H1 (cell line): ENCODE data around the gene HS6ST1. TPM values are rescaled to one million over a fixed set of nuclear protein-coding genes. Genes with fewer than 3 reads are reported as not detected.

Experiments
- CTCF ChIA-PET: fragments of 300-600 bp; sonication (Branson Sonifier 250); formaldehyde crosslinking; loops from one replicate; lab custom pipeline; 2021; ENCODE audit not compliant: partially characterized antibody; lab: Charles Lee
- POLR2A ChIA-PET: fragments of 300-600 bp; sonication (Branson Sonifier 250); formaldehyde crosslinking; loops from one replicate; lab custom pipeline; 2021; ENCODE audit warnings: inconsistent platforms; ENCODE audit not compliant: partially characterized antibody; lab: Charles Lee
- DNase-seq, 2 experiments: peaks; one replicate each; pipeline versions ENCODE4 v3.0.0 to v3.0.0-alpha.2; 2010 to 2022; ENCODE audit warnings: low spot score in 2 of 2, low read depth in 1 of 2, mixed read lengths in 1 of 2
- FAIRE-seq: peaks from 2 replicates; lab custom pipeline; 2011; peaks lifted over from hg19 to GRCh38; lab: Jason Lieb, UNC
- H2AFZ ChIP-seq: 2 replicates; pipeline ENCODE4 v1.8.1; 2012; ENCODE audit warnings: low read length, inconsistent platforms
- H2AK5ac ChIP-seq: 2 replicates; pipeline ENCODE4 v1.6.1; 2013; ENCODE audit warnings: low read depth, low read length
- H2BK120ac ChIP-seq: replicated peaks from 2 replicates; pipeline ENCODE3; 2013; ENCODE audit warnings: low read depth, low read length, inconsistent platforms
- H2BK12ac ChIP-seq: 2 replicates; pipeline ENCODE4 v1.6.1; 2013; ENCODE audit warnings: low read depth, low read length
- H2BK15ac ChIP-seq: 2 replicates; pipeline ENCODE4 v1.6.1; 2013; ENCODE audit warnings: low read length
- H2BK20ac ChIP-seq: 2 replicates; pipeline ENCODE4 v1.6.1; 2013; ENCODE audit warnings: low read length
- H2BK5ac ChIP-seq: 2 replicates; pipeline ENCODE4 v1.6.1; 2013; ENCODE audit warnings: low read depth, low read length
- H3K14ac ChIP-seq: 2 replicates; pipeline ENCODE4 v1.6.1; 2013; ENCODE audit warnings: inconsistent platforms; ENCODE audit not compliant: insufficient read length
- H3K18ac ChIP-seq: 2 replicates; pipeline ENCODE4 v1.6.1; 2013; ENCODE audit warnings: low read length; ENCODE audit errors: extremely low read depth
- H3K23ac ChIP-seq: 2 replicates; pipeline ENCODE4 v1.6.1; 2013; ENCODE audit warnings: inconsistent platforms; ENCODE audit not compliant: insufficient read length
- H3K23me2 ChIP-seq: 2 replicates; pipeline ENCODE4 v1.6.1; 2013; ENCODE audit warnings: low read depth, low read length
- H3K27ac ChIP-seq: 2 replicates; pipeline ENCODE4 v1.6.1; 2011; ENCODE audit warnings: low read depth, low read length, inconsistent platforms
- H3K27me3 ChIP-seq, 4 experiments: replicated peaks in 1 of 4; 1 replicate in 1 of 4; 2 replicates in 3 of 4; pipeline versions ENCODE4 v1.6.1 to v1.8.1; 2011 to 2013; ENCODE audit warnings: low read length in 3 of 4, mild to moderate bottlenecking in 3 of 4, inconsistent platforms in 2 of 4, mixed read lengths in 2 of 4, moderate library complexity in 1 of 4; ENCODE audit not compliant: control insufficient read depth in 3 of 4, insufficient read depth in 3 of 4; ENCODE audit errors: extremely low read depth in 1 of 4
- H3K36me3 ChIP-seq, 4 experiments: 2 replicates each; pipeline versions ENCODE4 v1.6.1 to v1.8.1; 2011 to 2013; ENCODE audit warnings: mild to moderate bottlenecking in 4 of 4, low read length in 3 of 4, moderate library complexity in 2 of 4, control low read depth in 1 of 4, inconsistent platforms in 1 of 4; ENCODE audit not compliant: insufficient read depth in 4 of 4, control insufficient read depth in 2 of 4
- H3K4ac ChIP-seq: replicated peaks from 2 replicates; pipeline ENCODE3; 2013; ENCODE audit warnings: low read length, low read depth, mixed read lengths, inconsistent platforms; ENCODE audit not compliant: insufficient read length
- H3K4me1 ChIP-seq, 4 experiments: replicated peaks in 1 of 4; 1 replicate in 1 of 4; 2 replicates in 3 of 4; pipeline versions ENCODE4 v1.6.1 to v1.8.1; 2011 to 2013; ENCODE audit warnings: low read length in 3 of 4, inconsistent platforms in 2 of 4, mixed read lengths in 1 of 4; ENCODE audit not compliant: insufficient read depth in 4 of 4, control insufficient read depth in 3 of 4
- H3K4me2 ChIP-seq, 2 experiments: 2 replicates each; pipeline versions ENCODE4 v1.6.1 to v1.8.1; 2011 to 2013; ENCODE audit warnings: low read depth in 2 of 2, low read length in 2 of 2, control low read depth in 1 of 2, inconsistent platforms in 1 of 2, mild to moderate bottlenecking in 1 of 2; ENCODE audit not compliant: insufficient read depth in 1 of 2
- H3K4me3 ChIP-seq, 4 experiments: fragments of 200-600, 300-600 bp in 1 of 4; sonication (generic), shearing (Covaris generic), sonication (Bioruptor Twin) in 1 of 4; 2 replicates each; pipeline versions ENCODE4 v1.5.1 to v1.8.1; 2011 to 2016; ENCODE audit warnings: low read length in 4 of 4, low read depth in 3 of 4, control low read depth in 2 of 4, inconsistent platforms in 2 of 4, mild to moderate bottlenecking in 2 of 4, mixed read lengths in 1 of 4, moderate library complexity in 1 of 4; ENCODE audit not compliant: insufficient read depth in 2 of 4; ENCODE audit errors: extremely low read depth in 1 of 4
- H3K56ac ChIP-seq: replicated peaks from 2 replicates; pipeline ENCODE3; 2013; ENCODE audit warnings: low read depth, mild to moderate bottlenecking, mixed read lengths, low read length, inconsistent platforms; ENCODE audit not compliant: insufficient read length
- H3K79me1 ChIP-seq: 2 replicates; pipeline ENCODE4 v1.6.1; 2013; ENCODE audit warnings: low read depth, low read length, control low read depth
- H3K79me2 ChIP-seq, 2 experiments: 2 replicates each; pipeline versions ENCODE4 v1.6.1 to v1.8.1; 2012 to 2013; ENCODE audit warnings: low read length in 2 of 2, mild to moderate bottlenecking in 2 of 2, inconsistent platforms in 1 of 2; ENCODE audit not compliant: insufficient read depth in 2 of 2, control insufficient read depth in 1 of 2
- H3K9ac ChIP-seq, 4 experiments: replicated peaks in 1 of 4; 1 replicate in 1 of 4; 2 replicates in 3 of 4; pipeline versions ENCODE4 v1.6.1 to v1.8.1; 2011 to 2013; ENCODE audit warnings: low read depth in 3 of 4, low read length in 3 of 4, control low read depth in 2 of 4, mild to moderate bottlenecking in 2 of 4, moderate library complexity in 2 of 4, inconsistent platforms in 1 of 4; ENCODE audit errors: extremely low read depth in 1 of 4
- H3K9me3 ChIP-seq, 2 experiments: 2 replicates each; pipeline versions ENCODE4 v1.6.1 to v1.8.1; 2012 to 2013; ENCODE audit warnings: mild to moderate bottlenecking in 2 of 2, moderate library complexity in 2 of 2, control low read depth in 1 of 2, inconsistent platforms in 1 of 2, low read depth in 1 of 2, low read length in 1 of 2, mixed read lengths in 1 of 2; ENCODE audit not compliant: insufficient read depth in 2 of 2
- H4K20me1 ChIP-seq, 2 experiments: replicated peaks in 1 of 2; 2 replicates each; pipeline versions ENCODE3 to v1.8.1; 2011 to 2013; ENCODE audit warnings: inconsistent platforms in 2 of 2, low read length in 2 of 2, mild to moderate bottlenecking in 1 of 2; ENCODE audit not compliant: insufficient read depth in 2 of 2, control insufficient read depth in 1 of 2
- H4K5ac ChIP-seq: 2 replicates; pipeline ENCODE4 v1.6.1; 2013; ENCODE audit warnings: low read length, low read depth, mixed read lengths, inconsistent platforms; ENCODE audit not compliant: insufficient read length
- H4K8ac ChIP-seq: 2 replicates; pipeline ENCODE4 v1.8.0; 2013; ENCODE audit warnings: mild to moderate bottlenecking, moderate library complexity, low read length, inconsistent platforms; ENCODE audit not compliant: insufficient read depth; ENCODE audit errors: extremely low read depth
- H4K91ac ChIP-seq: replicated peaks from 2 replicates; pipeline ENCODE3; 2013; ENCODE audit warnings: low read length, mixed read lengths, inconsistent platforms; ENCODE audit not compliant: insufficient read length
- MAFK ChIP-seq: IDR thresholded peaks from 2 replicates; pipeline ENCODE4 v1.6.1; 2012; ENCODE audit warnings: low read depth, mild to moderate bottlenecking, improper control_type of control experiment, low read length
- TEAD4 ChIP-seq: IDR thresholded peaks from 2 replicates; pipeline ENCODE4 v1.6.1; 2012; ENCODE audit warnings: low read depth, low read length, inconsistent platforms, mixed read lengths
- whole genome bisulfite sequencing, 2 experiments: shearing (Covaris generic) in 1 of 2; methylation state at CpG; one replicate each; pipeline versions ENCODE4 v1.1.6 to v1.1.7; 2013 to 2015; ENCODE audit warnings: low lambda C conversion rate in 2 of 2, mixed read lengths in 2 of 2, inconsistent platforms in 1 of 2, low coverage in 1 of 2, missing lambda C conversion rate in 1 of 2; ENCODE audit not compliant: insufficient replicate concordance in 2 of 2, insufficient coverage in 1 of 2, insufficient read length in 1 of 2; ENCODE audit errors: extremely low coverage in 1 of 2, missing lambda C conversion rate in 1 of 2; 5-methylcytosine and 5-hydroxymethylcytosine counted together
- polyA plus RNA-seq, 7 experiments: library from polyadenylated mRNA; depleted of rRNA in 3 of 7; stranded (reverse) in 5 of 7; unstranded in 2 of 7; fragments of >200 nt in 5 of 7; fragments of 200-250 nt in 2 of 7; gene quantifications; 1 replicate in 5 of 7; 2 replicates in 1 of 7; 4 replicates in 1 of 7; pipeline versions ENCODE4 v1.2.1 to v1.2.3, GENCODE V29; 2011 to 2013; ENCODE audit warnings: missing spikeins in 2 of 7, mixed read lengths in 2 of 7
- total RNA-seq: library from RNA; stranded (reverse); fragmentation: NEBNext Ultra II Directional; extraction: Animal tissue kit (Norgen Biotek cat#: 25700); gene quantifications from 2 replicates; pipeline ENCODE4 v1.2.1, GENCODE V29; 2021

HS6ST1 gene
- total and polyA plus RNA-seq, 2 of the 8 experiments (the other 6 are each of a cell fraction or from before 2014, with no cell fraction given): 37.4 to 74.6 TPM

DNA sequence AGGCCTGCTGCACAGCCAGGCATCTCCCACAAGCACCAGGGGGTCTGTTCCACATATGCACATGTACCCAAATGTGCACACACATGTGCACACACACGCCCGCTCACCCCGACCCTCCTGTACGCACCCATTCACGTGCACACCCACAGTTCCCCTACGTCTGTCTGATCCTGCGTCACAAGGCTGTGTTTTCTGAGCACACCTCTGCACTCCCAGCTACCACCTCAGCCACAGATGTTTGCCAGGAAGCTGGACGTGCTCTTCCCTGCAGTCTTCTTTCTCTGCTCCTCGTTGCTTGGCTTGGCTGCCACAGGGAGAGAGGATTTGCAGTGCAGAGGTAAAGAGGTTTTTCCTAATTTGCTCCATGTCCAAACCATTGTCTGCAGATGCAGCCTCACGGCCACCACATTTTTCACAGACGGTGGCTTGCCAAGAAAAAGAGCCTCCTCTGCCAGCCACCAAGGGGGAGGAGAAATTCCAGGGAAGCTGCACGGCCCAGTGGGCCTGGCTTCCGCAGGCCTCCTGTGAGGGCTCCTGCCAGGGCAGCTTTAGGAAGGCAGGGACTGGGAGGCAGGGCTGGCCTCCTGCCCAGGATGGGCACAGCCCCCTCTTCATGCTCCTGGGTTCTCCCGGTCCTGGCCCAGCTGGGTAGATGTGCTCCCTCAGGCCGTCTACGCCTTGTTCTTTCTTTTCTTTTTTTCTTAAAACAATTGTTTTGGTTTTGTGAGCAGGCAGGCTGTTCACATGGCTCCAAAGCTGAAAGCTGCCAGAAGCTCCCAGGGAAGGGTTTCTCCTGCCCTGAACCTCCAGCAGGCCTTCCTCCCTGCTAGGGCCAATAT lies 29.3 kb upstream of the HS6ST1 start:
- DNase-seq: no peak

More for the DNA sequence above, 29.3 kb upstream of the HS6ST1 start:
- no peak overlapping the region for H2BK120ac ChIP-seq
- H3K79me2 ChIP-seq: no peaks in the 10 kb centered on the region
- H2BK20ac ChIP-seq: no peak overlapping the region
- no peaks in the 10 kb centered on the region for H3K23me2 ChIP-seq
- ChIA-PET CTCF (interaction anchor here (0.7 to 1.4 kb wide), 4 partner anchors 31 to 183 kb away, joined by 3 to 5 read pairs (median 4); no protein-coding TSS in a partner anchor), POLR2A (interaction anchor here (1.0 to 1.5 kb wide), 2 partner anchors 9 to 15 kb away, joined by 3 to 4 read pairs; no protein-coding TSS in a partner anchor)
- 80% methylated on average over 16 of the region's 16 CpGs; no CpG with 5 or more reads in 1 of the 2 experiments for WGBS, 2 experiments
- H4K91ac ChIP-seq: no peak overlapping the region
- H4K8ac ChIP-seq: peak overlapping the region; percentile 77
- H3K27ac ChIP-seq: no peak overlapping the region
- H3K4me2 ChIP-seq: no peak overlapping the region
- H3K27me3 ChIP-seq: no peaks in the 10 kb centered on the region; a peak in 1 of 7 replicates
- H2BK5ac ChIP-seq: 0 out of 2 replicates have a peak overlapping the region, but pooled peaks have one; percentile 66
- no peak overlapping the region for H2AK5ac ChIP-seq
- peak overlapping the region; percentile 90; the same call in 1 of the 2 replicates for H2BK15ac ChIP-seq
- H3K4me1 ChIP-seq: peaks cover 0 to 3% (median 0%) of the 10 kb centered on the region in 4 experiments; a peak in 1 of 7 replicates
- H3K14ac ChIP-seq: no peak overlapping the region
- peaks cover 18 to 22% of the 10 kb centered on the region in 2 experiments for H3K9me3 ChIP-seq
- no peak overlapping the region for H3K18ac ChIP-seq
- no peaks in the 10 kb centered on the region for H4K20me1 ChIP-seq
- TF ChIP-seq MAFK (no peak), TEAD4 (0 out of 2 replicates have a peak, but pooled peaks have one; percentile 16)
- peak overlapping the region; percentile 11; the same call in 1 of the 2 replicates for H2BK12ac ChIP-seq
- no peak overlapping the region for H3K56ac ChIP-seq
- no peak overlapping the region for H2AFZ ChIP-seq
- no peak for FAIRE-seq
- H3K4me3 ChIP-seq: no peak overlapping the region
- H3K23ac ChIP-seq: no peak overlapping the region
- no peak overlapping the region for H3K4ac ChIP-seq
- H3K9ac ChIP-seq: no peak overlapping the region
- no peak overlapping the region for H4K5ac ChIP-seq
- H3K36me3 ChIP-seq: peaks cover 0 to 4% (median 0%) of the 10 kb centered on the region in 4 experiments; a peak in 1 of 8 replicates
- no peaks in the 10 kb centered on the region for H3K79me1 ChIP-seq
